ENCODE results near the gene RANGAP1. TPM values are rescaled to one million over a fixed set of nuclear protein-coding genes. Genes with fewer than 3 reads are reported as not detected.

RANGAP1 gene
- total RNA-seq, 1 donor from 2014 or later = 71.5 TPM

- Mint-ChIP-seq H3K36me3 (ENCODE audit: low read depth, unreplicated experiment) (peaks cover 25% of the 10 kb centered on the region), H3K4me1 (ENCODE audit: unreplicated experiment) (peaks cover 10% of the 10 kb centered on the region), H3K27me3 (ENCODE audit: unreplicated experiment) (peaks cover 2% of the 10 kb centered on the region), H3K4me3 (ENCODE audit: unreplicated experiment) (peak overlapping the region; percentile 9), H3K27ac (ENCODE audit: unreplicated experiment) (peak overlapping the region; percentile 54), H3K9me3 (ENCODE audit: unreplicated experiment) (no peaks in the 10 kb centered on the region)
- peak; percentile 32 for DNase-seq (ENCODE audit: low spot score)
- no peak for TF ChIP-seq CTCF (IDR thresholded peaks at IDR 0.05; ENCODE audit: unreplicated experiment)
Observed at GRCh38 chr22:41256254-41257253, 29.4 kb downstream of the RANGAP1 start.

GRCh38 chr22:41254230-41254629 is 31.8 kb downstream of the RANGAP1 start:
- H3K36me3 Mint-ChIP-seq (ENCODE audit: low read depth, unreplicated experiment) = peaks cover 31% of the 10 kb centered on the region
- TF ChIP-seq CTCF (IDR thresholded peaks at IDR 0.05; ENCODE audit: unreplicated experiment) = no peak
- no peak for DNase-seq (ENCODE audit: low spot score)
- no peak overlapping the region for H3K27ac Mint-ChIP-seq (ENCODE audit: unreplicated experiment)
- H3K4me3 Mint-ChIP-seq (ENCODE audit: unreplicated experiment) = no peak overlapping the region
- H3K27me3 Mint-ChIP-seq (ENCODE audit: unreplicated experiment) = peaks cover 4% of the 10 kb centered on the region
- H3K9me3 Mint-ChIP-seq (ENCODE audit: unreplicated experiment) = no peaks in the 10 kb centered on the region
- peaks cover 10% of the 10 kb centered on the region for H3K4me1 Mint-ChIP-seq (ENCODE audit: unreplicated experiment)

- Mint-ChIP-seq H3K4me1 (ENCODE audit: unreplicated experiment) (peaks cover 8% of the 10 kb centered on the region), H3K27me3 (ENCODE audit: unreplicated experiment) (peaks cover 6% of the 10 kb centered on the region), H3K27ac (ENCODE audit: unreplicated experiment) (no peak overlapping the region), H3K9me3 (ENCODE audit: unreplicated experiment) (no peaks in the 10 kb centered on the region), H3K36me3 (ENCODE audit: low read depth, unreplicated experiment) (peaks cover 33% of the 10 kb centered on the region), H3K4me3 (ENCODE audit: unreplicated experiment) (peak overlapping the region; percentile 47)
- TF ChIP-seq CTCF (IDR thresholded peaks at IDR 0.05; ENCODE audit: unreplicated experiment) = no peak
- DNase-seq (ENCODE audit: low spot score) = no peak
Observed at GRCh38 chr22:41252365-41252764, 33.6 kb downstream of the RANGAP1 start.

- Mint-ChIP-seq H3K36me3 (ENCODE audit: low read depth, unreplicated experiment) (peaks cover 19% of the 10 kb centered on the region), H3K4me1 (ENCODE audit: unreplicated experiment) (no peaks in the 10 kb centered on the region), H3K4me3 (ENCODE audit: unreplicated experiment) (peak overlapping the region; percentile 15), H3K27me3 (ENCODE audit: unreplicated experiment) (peaks cover 9% of the 10 kb centered on the region), H3K27ac (ENCODE audit: unreplicated experiment) (no peak overlapping the region), H3K9me3 (ENCODE audit: unreplicated experiment) (no peaks in the 10 kb centered on the region)
- DNase-seq (ENCODE audit: low spot score) = no peak
- TF ChIP-seq CTCF (IDR thresholded peaks at IDR 0.05; ENCODE audit: unreplicated experiment) = no peak
Observed at GRCh38 chr22:41250127-41250526, 35.9 kb downstream of the RANGAP1 start.

- peaks cover 10% of the 10 kb centered on the region for H3K27me3 Mint-ChIP-seq (ENCODE audit: unreplicated experiment)
- no peak overlapping the region for H3K27ac Mint-ChIP-seq (ENCODE audit: unreplicated experiment)
- no peak for TF ChIP-seq CTCF (IDR thresholded peaks at IDR 0.05; ENCODE audit: unreplicated experiment)
- peaks cover 24% of the 10 kb centered on the region for H3K36me3 Mint-ChIP-seq (ENCODE audit: low read depth, unreplicated experiment)
- DNase-seq (ENCODE audit: low spot score) = no peak
- no peak overlapping the region for H3K4me3 Mint-ChIP-seq (ENCODE audit: unreplicated experiment)
- H3K9me3 Mint-ChIP-seq (ENCODE audit: unreplicated experiment) = no peaks in the 10 kb centered on the region
- H3K4me1 Mint-ChIP-seq (ENCODE audit: unreplicated experiment) = no peaks in the 10 kb centered on the region
Observed at GRCh38 chr22:41249442-41249841, 36.5 kb downstream of the RANGAP1 start.
